Peyer's patch (tissue), 4 donors: ENCODE results near the gene A1BG.

ENCODE experiments used
- POLR2A ChIP-seq, 2 donors: fragments of 450-650 bp; IDR thresholded peaks; one replicate each; pipeline ENCODE4 v1.5.1; 2017; ENCODE audit warnings: antibody characterized with exemption in 2 of 2, mild to moderate bottlenecking in 2 of 2, moderate library complexity in 2 of 2
- TF ChIP-seq, protein P1 (sequence below), 6 experiments: fragments of 450-650 bp in 4 of 6; fragments of 200-600 bp in 2 of 6; sonication (generic) in 1 of 6; IDR thresholded peaks; one replicate each; pipeline ENCODE4 v1.5.1; 2017 to 2019; ENCODE audit warnings: antibody characterized with exemption in 6 of 6, mild to moderate bottlenecking in 3 of 6, moderate library complexity in 1 of 6

DNA sequence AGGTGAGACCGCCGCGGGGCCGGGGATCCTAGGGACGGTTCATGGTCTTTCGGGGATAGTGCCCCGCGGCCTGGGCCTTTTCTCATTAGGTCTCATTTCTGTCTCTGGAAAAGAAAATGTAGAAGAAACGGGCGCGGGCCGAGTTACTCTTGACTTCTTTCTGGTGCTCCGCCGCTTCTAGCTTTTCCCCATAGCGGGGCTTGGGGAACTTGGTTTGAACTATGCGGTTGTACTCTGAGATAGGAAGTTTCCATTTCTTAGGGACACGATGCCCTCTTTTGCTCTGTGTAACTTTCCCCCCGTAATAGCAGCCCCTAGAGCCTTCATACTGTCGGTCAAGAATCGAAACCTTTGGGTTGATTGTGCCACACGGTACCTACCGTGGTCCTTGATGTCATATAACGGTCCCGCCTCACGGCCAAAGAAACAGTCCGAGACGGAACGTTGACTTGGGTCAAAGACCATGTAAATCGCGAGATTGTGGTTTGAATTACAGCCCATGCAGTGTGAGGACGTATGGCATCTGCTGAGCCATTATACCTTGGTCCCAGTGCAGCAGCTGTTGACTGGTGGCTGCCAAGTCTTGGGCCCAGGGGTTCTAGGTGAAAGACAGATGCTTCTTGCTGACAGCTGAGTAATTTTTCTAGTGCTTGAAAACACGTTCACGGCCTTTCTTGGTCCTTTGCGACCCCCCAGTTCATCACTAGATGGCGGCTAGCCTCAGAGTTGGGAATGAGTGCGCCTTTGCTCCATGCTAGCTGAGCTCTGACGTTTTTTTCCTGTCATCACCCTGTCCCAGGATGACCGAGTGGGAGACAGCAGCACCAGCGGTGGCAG, 34.3 kb upstream of the A1BG start:
- TF ChIP-seq, protein P1, sequence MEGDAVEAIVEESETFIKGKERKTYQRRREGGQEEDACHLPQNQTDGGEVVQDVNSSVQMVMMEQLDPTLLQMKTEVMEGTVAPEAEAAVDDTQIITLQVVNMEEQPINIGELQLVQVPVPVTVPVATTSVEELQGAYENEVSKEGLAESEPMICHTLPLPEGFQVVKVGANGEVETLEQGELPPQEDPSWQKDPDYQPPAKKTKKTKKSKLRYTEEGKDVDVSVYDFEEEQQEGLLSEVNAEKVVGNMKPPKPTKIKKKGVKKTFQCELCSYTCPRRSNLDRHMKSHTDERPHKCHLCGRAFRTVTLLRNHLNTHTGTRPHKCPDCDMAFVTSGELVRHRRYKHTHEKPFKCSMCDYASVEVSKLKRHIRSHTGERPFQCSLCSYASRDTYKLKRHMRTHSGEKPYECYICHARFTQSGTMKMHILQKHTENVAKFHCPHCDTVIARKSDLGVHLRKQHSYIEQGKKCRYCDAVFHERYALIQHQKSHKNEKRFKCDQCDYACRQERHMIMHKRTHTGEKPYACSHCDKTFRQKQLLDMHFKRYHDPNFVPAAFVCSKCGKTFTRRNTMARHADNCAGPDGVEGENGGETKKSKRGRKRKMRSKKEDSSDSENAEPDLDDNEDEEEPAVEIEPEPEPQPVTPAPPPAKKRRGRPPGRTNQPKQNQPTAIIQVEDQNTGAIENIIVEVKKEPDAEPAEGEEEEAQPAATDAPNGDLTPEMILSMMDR (IDR thresholded peaks at IDR 0.05) = no peak
- TF ChIP-seq POLR2A (IDR thresholded peaks at IDR 0.05) = no peak
